WTC11 (cell line): ENCODE results near the gene NUDT8.

Experiments
- CTCF ChIP-seq: fragments of 200-600 bp; IDR thresholded peaks from 2 replicates; pipeline ENCODE4 v1.8.0; 2022; ENCODE audit warnings: antibody characterized with exemption
- ETV6 ChIP-seq: sonication (generic); formaldehyde crosslinking; IDR thresholded peaks from 2 replicates; pipeline ENCODE4 v1.8.1; 2022; ENCODE audit warnings: mild to moderate bottlenecking, missing genetic modification reagents
- JUN ChIP-seq: sonication (generic); formaldehyde crosslinking; IDR thresholded peaks from 2 replicates; pipeline ENCODE4 v1.8.0; 2023; ENCODE audit warnings: mild to moderate bottlenecking, missing genetic modification reagents
- MAX ChIP-seq: sonication (generic); formaldehyde crosslinking; IDR thresholded peaks from 2 replicates; pipeline ENCODE4 v1.8.0; 2022; ENCODE audit warnings: mild to moderate bottlenecking, missing genetic modification reagents
- SMAD3 ChIP-seq: sonication (generic); formaldehyde crosslinking; IDR thresholded peaks from 2 replicates; pipeline ENCODE4 v1.8.0; 2022; ENCODE audit warnings: missing genetic modification reagents, mild to moderate bottlenecking, borderline replicate concordance
- STAT6 ChIP-seq: sonication (generic); formaldehyde crosslinking; conservative IDR thresholded peaks from 2 replicates; pipeline ENCODE4 v1.8.1; 2023; ENCODE audit warnings: mild to moderate bottlenecking, low read depth, missing genetic modification reagents, moderate library complexity

- TF ChIP-seq JUN (CRISPR knock-in tag) (no peak), ETV6 (CRISPR knock-in tag) (no peak), CTCF (no peak), STAT6 (no peak), MAX (CRISPR knock-in tag) (no peak), SMAD3 (no peak)
Observed at GRCh38 chr11:67577951-67578350, 51.8 kb downstream of the NUDT8 start.
